Measurements from ENCODE around the gene STOX2.

STOX2 gene

DNA sequence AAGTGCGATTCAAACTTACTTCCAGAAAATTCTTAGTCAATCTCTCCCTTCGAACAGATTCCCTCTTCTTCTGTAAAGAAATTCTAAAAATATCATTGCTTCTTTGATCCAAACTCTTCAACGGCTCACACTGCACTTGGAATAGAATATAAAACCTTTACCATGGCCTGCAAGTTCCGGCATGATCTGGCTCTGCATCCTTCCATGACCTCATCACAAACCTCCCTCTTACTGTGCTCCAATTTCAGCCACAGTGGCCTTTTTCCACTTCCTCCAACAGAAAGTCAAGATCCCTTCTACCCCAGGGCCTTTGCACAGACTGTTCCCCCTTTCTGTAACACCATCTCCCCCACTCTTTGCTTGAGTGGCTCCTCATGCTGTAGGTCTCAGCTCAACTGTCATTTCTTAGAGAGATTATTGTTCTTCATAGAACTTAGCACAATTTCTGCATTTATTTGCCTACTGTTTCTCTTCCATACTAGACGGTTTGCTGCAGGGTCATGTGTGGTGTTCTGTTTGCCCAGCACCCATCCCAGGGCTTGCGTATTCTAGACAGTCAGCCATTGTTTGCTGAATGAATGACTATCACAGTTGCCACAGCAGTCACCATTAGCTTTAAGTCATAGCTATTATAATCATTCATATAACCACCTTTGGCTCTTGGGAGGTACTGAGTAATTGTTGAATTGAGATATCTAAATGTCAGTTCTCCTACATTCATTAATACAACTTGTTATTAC lies 1.9 kb upstream of the STOX2 start:
- no peak overlapping the region for H3K9ac ChIP-seq (ENCODE audit: low read depth, low read length)
- no peak overlapping the region for H3K4me2 ChIP-seq (ENCODE audit: low read length)
- no peak overlapping the region for H3K4me3 ChIP-seq (ENCODE audit: low read length)
- H3K4me1 ChIP-seq (ENCODE audit: control insufficient read depth, insufficient read depth, low read length), result peaks cover 20% of the 10 kb centered on the region
- peaks cover 56% of the 10 kb centered on the region for H3K27me3 ChIP-seq (ENCODE audit: control insufficient read depth, insufficient read depth, low read length)
- peaks cover 2% of the 10 kb centered on the region for H3K9me3 ChIP-seq (replicated peaks; ENCODE audit: low read length)
- no peaks in the 10 kb centered on the region for H3K36me3 ChIP-seq (ENCODE audit: insufficient read depth, low read length)

DNA sequence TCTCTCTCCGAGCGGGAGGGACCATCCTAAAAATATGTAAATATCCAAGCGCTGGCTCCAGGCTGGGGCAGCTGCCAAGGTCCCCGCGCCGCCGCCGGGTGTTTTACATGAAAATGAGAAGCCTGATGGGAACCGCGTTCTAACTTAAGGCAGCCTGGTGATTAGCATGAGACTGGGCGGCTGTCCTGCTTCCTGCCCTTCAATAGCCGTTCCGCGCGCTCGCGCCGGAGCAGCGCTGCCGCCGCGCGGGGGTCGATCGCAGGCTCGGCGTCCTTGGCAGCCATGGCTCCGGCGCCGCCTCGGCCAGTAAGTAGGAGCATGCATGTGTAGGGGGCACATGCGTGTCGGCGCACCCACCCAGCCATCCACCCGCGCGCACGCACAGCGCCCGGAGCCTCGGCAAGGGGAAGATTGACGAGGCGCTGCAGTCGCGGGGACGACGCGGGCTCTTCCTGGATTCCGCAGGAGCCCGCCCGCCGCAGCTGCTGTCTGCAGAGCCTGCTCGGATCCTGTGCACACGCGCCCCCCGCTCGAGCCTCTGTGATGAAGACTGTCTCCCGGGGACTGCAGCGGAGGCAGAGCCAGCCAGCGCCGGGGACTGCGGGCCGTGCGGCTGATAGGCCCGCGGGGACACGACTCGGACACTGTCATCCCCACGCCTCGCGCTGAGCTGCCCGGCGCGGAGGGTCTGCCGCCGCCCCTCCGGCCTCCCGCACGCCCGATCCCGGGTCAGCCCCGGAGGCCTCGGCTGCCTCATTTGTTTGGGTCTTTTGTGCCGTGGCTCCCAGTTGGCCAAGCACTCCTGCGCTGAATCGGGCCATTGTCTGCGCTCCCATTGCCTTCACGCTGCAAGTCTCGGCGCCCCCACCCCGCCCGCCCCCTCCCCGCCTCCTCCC lies 734 bp downstream of the STOX2 start:
- H3K4me1 ChIP-seq (ENCODE audit: control insufficient read depth, insufficient read depth, low read length), result peaks cover 20% of the 10 kb centered on the region
- peaks cover 62% of the 10 kb centered on the region for H3K27me3 ChIP-seq (ENCODE audit: control insufficient read depth, insufficient read depth, low read length)
- peak overlapping the region; percentile 95 for H3K4me2 ChIP-seq (ENCODE audit: low read length)
- no peak overlapping the region for H3K9ac ChIP-seq (ENCODE audit: low read depth, low read length)
- peak overlapping the region; percentile 70 for H3K4me3 ChIP-seq (ENCODE audit: low read length)
- peaks cover 2% of the 10 kb centered on the region for H3K9me3 ChIP-seq (replicated peaks; ENCODE audit: low read length)
- H3K36me3 ChIP-seq (ENCODE audit: insufficient read depth, low read length), result no peaks in the 10 kb centered on the region

- Histone ChIP-seq H3K4me3 (ENCODE audit: low read length) (peak overlapping the region; percentile 42), H3K27me3 (ENCODE audit: control insufficient read depth, insufficient read depth, low read length) (peaks cover 62% of the 10 kb centered on the region), H3K4me1 (ENCODE audit: control insufficient read depth, insufficient read depth, low read length) (peaks cover 20% of the 10 kb centered on the region), H3K36me3 (ENCODE audit: insufficient read depth, low read length) (no peaks in the 10 kb centered on the region), H3K9me3 (replicated peaks; ENCODE audit: low read length) (peaks cover 2% of the 10 kb centered on the region), H3K4me2 (ENCODE audit: low read length) (peak overlapping the region; percentile 49), H3K9ac (ENCODE audit: low read depth, low read length) (no peak overlapping the region)
Observed at GRCh38 chr4:183906489-183906738, 1.3 kb downstream of the STOX2 start.

DNA sequence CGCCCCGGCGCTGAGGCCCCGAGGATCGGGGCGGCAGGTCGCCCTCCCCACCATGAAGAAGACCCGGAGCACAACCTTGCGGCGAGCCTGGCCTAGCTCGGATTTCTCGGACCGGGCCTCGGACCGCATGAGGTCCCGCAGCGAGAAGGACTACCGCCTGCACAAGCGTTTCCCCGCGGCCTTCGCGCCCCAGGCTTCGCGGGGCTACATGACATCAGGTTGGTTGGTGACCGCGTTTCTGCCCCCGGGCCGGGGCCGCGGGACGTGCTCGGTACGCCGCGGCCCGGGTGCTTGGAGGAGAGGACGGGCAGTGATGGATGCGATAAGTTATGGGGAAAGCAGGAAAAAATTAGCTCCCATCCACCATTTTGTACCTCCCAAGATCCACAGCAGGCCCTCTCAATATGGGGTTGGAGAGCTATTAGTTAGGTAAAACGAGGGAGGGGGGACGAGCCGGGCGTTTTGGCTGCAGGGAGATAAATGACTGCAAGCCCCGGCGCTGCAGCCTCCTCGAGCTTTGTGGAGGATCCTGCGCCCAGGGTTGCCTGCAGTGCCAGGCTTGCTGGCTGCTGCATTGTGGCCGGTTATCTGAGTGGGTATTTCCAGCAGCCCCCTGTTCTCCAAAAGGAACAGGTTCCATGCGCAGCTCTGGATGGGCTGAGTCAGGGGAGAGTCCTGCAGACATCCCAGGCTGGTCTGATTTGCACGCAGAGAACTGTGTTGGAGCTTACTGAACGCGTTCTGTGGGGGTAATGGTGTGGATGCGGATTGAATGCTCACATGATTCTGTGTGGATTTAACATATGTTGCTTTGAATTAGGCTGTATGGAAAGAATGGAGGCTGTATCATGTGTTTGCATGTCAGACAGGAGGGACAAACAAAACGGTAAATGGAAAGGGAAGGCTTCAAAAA lies 1.9 kb downstream of the STOX2 start:
- no peaks in the 10 kb centered on the region for H3K36me3 ChIP-seq (ENCODE audit: insufficient read depth, low read length)
- peaks cover 62% of the 10 kb centered on the region for H3K27me3 ChIP-seq (ENCODE audit: control insufficient read depth, insufficient read depth, low read length)
- peaks cover 2% of the 10 kb centered on the region for H3K9me3 ChIP-seq (replicated peaks; ENCODE audit: low read length)
- peak overlapping the region; percentile 49 for H3K4me2 ChIP-seq (ENCODE audit: low read length)
- H3K4me1 ChIP-seq (ENCODE audit: control insufficient read depth, insufficient read depth, low read length), result peaks cover 20% of the 10 kb centered on the region
- H3K9ac ChIP-seq (ENCODE audit: low read depth, low read length), result no peak overlapping the region
- peak overlapping the region; percentile 42 for H3K4me3 ChIP-seq (ENCODE audit: low read length)

- no peaks in the 10 kb centered on the region for H3K36me3 ChIP-seq (ENCODE audit: insufficient read depth, low read length)
- no peak overlapping the region for H3K4me3 ChIP-seq (ENCODE audit: low read length)
- no peak overlapping the region for H3K9ac ChIP-seq (ENCODE audit: low read depth, low read length)
- H3K4me2 ChIP-seq (ENCODE audit: low read length), result no peak overlapping the region
- peaks cover 57% of the 10 kb centered on the region for H3K27me3 ChIP-seq (ENCODE audit: control insufficient read depth, insufficient read depth, low read length)
- peaks cover 2% of the 10 kb centered on the region for H3K9me3 ChIP-seq (replicated peaks; ENCODE audit: low read length)
- peaks cover 20% of the 10 kb centered on the region for H3K4me1 ChIP-seq (ENCODE audit: control insufficient read depth, insufficient read depth, low read length)
Observed at GRCh38 chr4:183907871-183908683, 3.0 kb downstream of the STOX2 start.

GRCh38 chr4:183909187-183909586 lies 4.1 kb downstream of the STOX2 start:
- Histone ChIP-seq H3K4me1 (ENCODE audit: control insufficient read depth, insufficient read depth, low read length) (peaks cover 20% of the 10 kb centered on the region), H3K4me2 (ENCODE audit: low read length) (no peak overlapping the region), H3K9me3 (replicated peaks; ENCODE audit: low read length) (no peaks in the 10 kb centered on the region), H3K36me3 (ENCODE audit: insufficient read depth, low read length) (no peaks in the 10 kb centered on the region), H3K4me3 (ENCODE audit: low read length) (no peak overlapping the region), H3K9ac (ENCODE audit: low read depth, low read length) (no peak overlapping the region), H3K27me3 (ENCODE audit: control insufficient read depth, insufficient read depth, low read length) (peaks cover 47% of the 10 kb centered on the region)

GRCh38 chr4:183909801-183910200 lies 4.7 kb downstream of the STOX2 start:
- Histone ChIP-seq H3K4me1 (ENCODE audit: control insufficient read depth, insufficient read depth, low read length) (peaks cover 19% of the 10 kb centered on the region), H3K4me2 (ENCODE audit: low read length) (no peak overlapping the region), H3K4me3 (ENCODE audit: low read length) (no peak overlapping the region), H3K9me3 (replicated peaks; ENCODE audit: low read length) (no peaks in the 10 kb centered on the region), H3K27me3 (ENCODE audit: control insufficient read depth, insufficient read depth, low read length) (peaks cover 41% of the 10 kb centered on the region), H3K9ac (ENCODE audit: low read depth, low read length) (no peak overlapping the region), H3K36me3 (ENCODE audit: insufficient read depth, low read length) (no peaks in the 10 kb centered on the region)

DNA sequence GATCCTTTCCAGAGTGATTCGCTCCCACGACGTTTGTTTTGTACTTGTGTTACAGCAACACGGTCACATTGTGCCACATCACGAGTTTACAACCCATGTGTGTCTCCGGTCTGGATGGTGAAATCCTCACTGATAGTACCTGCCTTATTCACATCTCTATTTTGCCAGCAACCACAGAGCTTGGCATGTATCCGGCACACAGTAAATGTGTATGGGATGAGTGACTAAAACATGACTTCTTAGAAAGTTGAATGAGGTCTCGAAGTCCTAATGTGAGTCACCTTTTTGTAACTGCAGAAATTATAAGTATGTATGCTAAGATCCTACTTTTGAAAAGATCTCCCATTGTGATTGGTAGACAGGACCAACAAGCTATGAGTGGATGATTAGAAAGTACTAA lies 7.5 kb downstream of the STOX2 start:
- Histone ChIP-seq H3K9me3 (replicated peaks; ENCODE audit: low read length) (no peaks in the 10 kb centered on the region), H3K9ac (ENCODE audit: low read depth, low read length) (no peak overlapping the region), H3K4me2 (ENCODE audit: low read length) (no peak overlapping the region), H3K27me3 (ENCODE audit: control insufficient read depth, insufficient read depth, low read length) (peaks cover 16% of the 10 kb centered on the region), H3K4me1 (ENCODE audit: control insufficient read depth, insufficient read depth, low read length) (no peaks in the 10 kb centered on the region), H3K36me3 (ENCODE audit: insufficient read depth, low read length) (no peaks in the 10 kb centered on the region), H3K4me3 (ENCODE audit: low read length) (no peak overlapping the region)

GRCh38 chr4:183915976-183916375 lies 10.9 kb downstream of the STOX2 start:
- H3K36me3 ChIP-seq (ENCODE audit: insufficient read depth, low read length), result no peaks in the 10 kb centered on the region

DNA sequence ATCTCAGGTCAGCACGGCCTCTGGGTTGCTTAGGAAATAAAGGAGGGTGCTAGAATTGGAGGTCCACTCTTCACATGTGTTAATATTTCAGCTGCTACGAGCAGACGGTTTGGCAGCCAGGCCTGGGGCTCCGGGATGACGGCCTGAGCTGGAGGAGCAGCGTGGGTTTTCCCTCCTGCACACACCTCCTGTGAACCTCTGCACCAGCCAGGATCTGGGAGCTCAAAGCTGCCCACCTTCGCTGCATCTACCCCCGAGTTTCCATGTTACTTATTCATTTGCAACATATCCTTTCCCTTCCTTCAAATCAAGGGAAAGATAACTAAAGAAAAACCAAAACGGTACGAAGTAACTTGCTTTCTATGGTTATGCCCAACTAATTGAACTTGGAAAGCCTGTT lies 13.6 kb downstream of the STOX2 start:
- Histone ChIP-seq H3K36me3 (ENCODE audit: insufficient read depth, low read length) (no peaks in the 10 kb centered on the region), H3K27me3 (ENCODE audit: control insufficient read depth, insufficient read depth, low read length) (no peaks in the 10 kb centered on the region), H3K4me2 (ENCODE audit: low read length) (no peak overlapping the region), H3K4me3 (ENCODE audit: low read length) (no peak overlapping the region), H3K9ac (ENCODE audit: low read depth, low read length) (no peak overlapping the region), H3K4me1 (ENCODE audit: control insufficient read depth, insufficient read depth, low read length) (no peaks in the 10 kb centered on the region), H3K9me3 (replicated peaks; ENCODE audit: low read length) (no peaks in the 10 kb centered on the region)

More at GRCh38 chr4:183915976-183916375, 10.9 kb downstream of the STOX2 start:
- Histone ChIP-seq H3K4me2 (ENCODE audit: low read length) (no peak overlapping the region), H3K4me1 (ENCODE audit: control insufficient read depth, insufficient read depth, low read length) (no peaks in the 10 kb centered on the region), H3K9me3 (replicated peaks; ENCODE audit: low read length) (no peaks in the 10 kb centered on the region), H3K4me3 (ENCODE audit: low read length) (no peak overlapping the region), H3K27me3 (ENCODE audit: control insufficient read depth, insufficient read depth, low read length) (no peaks in the 10 kb centered on the region), H3K9ac (ENCODE audit: low read depth, low read length) (no peak overlapping the region)
